HG02938 (cell line): Measurements from ENCODE around the gene ZNF785.

Experiments used
- ATAC-seq: cut with Tn5 transposase; IDR thresholded peaks from one replicate; pipeline ENCODE4 v1.9.1; 2021; ENCODE audit warnings: mild to moderate bottlenecking, moderate library complexity; ENCODE audit not compliant: unreplicated experiment

ZNF785 gene

DNA sequence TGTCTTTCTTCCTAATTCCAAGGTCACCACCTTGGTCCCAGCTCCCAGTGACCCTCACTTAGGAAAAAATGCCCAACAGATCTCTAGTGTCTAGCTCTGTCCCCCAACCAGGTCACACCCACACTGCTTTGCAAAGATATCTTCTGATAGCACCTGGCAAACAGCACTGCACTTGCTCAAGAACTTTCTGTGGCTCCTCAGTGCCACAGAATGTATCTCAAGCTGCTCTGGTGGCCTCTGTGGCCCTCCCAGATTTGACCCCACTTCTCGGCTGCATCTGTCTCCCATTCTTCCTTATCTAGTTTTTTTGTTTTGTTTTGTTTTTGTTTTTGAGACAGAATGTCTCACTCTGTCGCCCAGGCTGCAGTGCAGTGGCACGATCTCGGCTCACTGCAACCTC, 19.0 kb downstream of the ZNF785 start:
- no peak for ATAC-seq

GRCh38 chr16:30565984-30566383, 19.5 kb downstream of the ZNF785 start:
- ATAC-seq: no peak

DNA sequence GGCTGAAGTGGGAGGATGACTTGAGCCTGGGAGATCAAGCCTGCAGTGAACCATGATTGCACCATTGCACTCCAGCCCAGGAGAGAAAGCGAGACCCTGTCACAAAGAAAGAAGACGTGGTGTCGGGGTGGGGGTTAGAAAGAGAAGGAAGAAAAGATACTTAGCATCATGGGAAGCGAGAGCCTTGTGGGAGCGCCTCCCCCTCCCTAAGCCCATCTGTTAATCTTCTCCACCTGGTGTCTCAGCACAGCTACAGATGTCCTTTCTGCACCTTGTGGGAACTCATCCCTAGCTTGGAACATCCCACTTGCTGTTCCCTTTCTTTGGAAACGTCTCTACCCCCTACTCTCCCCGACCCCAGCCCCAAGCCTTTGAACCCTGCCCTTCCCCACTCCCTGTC, 20.0 kb downstream of the ZNF785 start:
- no peak for ATAC-seq

DNA sequence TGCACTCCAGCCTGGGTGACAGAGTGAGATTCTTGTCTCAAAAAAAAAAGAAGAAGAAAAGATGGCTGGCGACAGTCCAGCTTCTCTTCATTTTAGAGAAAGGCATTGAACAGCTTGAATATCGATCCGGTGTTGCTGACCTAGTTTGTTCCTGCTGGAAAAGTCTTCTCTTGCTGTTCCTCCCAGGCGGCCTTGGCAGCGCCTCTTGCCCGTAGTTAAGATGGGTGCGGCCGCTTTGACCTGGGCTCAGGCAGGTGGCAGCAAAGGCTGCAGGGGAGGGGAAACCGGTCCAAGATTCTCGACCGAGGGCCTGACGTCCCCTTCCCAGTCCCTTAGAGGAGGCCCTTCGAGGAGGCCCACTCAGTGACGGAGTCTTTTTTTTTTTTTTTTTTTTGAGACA, 23.5 kb downstream of the ZNF785 start:
- ATAC-seq: no peak

GRCh38 chr16:30561089-30561816, 24.2 kb downstream of the ZNF785 start:
- no peak for ATAC-seq

GRCh38 chr16:30559690-30560089, 25.8 kb downstream of the ZNF785 start:
- no peak for ATAC-seq

- ATAC-seq: no peak
Measured at GRCh38 chr16:30558789-30559377, 26.6 kb downstream of the ZNF785 start.

- peak; percentile 85 for ATAC-seq
Measured at GRCh38 chr16:30557957-30558788, 27.3 kb downstream of the ZNF785 start, which contains the start of gene ZNF764. TSS of gene ZNF764 (minus strand) at chr16:30558374. CDS start at chr16:30558182, 192 bp downstream.

DNA sequence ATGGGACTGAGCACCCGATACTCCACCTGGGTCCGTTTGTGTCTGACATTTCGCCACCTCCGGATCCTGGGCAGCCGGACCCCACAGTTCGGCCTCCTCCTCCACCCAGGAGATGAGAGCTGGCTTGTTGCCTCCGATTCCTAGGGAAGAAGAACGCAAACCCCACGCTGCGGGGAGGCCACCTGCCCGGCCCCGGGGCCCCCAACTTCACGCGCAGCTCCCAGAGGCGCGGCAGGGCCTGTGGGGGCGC, 27.9 kb downstream of the ZNF785 start:
- no peak for ATAC-seq

DNA sequence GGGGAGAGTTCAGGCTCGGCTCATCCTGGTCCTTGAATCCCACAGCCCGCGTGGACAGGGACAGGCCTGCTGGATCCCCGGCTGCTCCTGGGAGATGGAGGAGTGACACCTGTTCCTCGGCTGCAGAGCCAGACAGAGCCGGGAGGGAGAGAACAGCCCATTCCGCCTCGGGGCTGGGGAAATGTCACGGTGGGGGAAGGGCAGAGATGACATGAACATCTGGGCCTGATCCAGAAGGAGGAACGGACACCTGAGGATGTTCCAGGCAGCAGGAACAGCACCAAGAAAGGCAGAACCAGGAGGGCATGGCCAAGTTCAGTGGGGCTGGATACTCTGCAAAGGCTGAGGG, 29.4 kb downstream of the ZNF785 start:
- no peak for ATAC-seq

GRCh38 chr16:30555315-30556124, 30.0 kb downstream of the ZNF785 start:
- no peak for ATAC-seq

- no peak for ATAC-seq
Measured at GRCh38 chr16:30554557-30555314, 30.8 kb downstream of the ZNF785 start.

DNA sequence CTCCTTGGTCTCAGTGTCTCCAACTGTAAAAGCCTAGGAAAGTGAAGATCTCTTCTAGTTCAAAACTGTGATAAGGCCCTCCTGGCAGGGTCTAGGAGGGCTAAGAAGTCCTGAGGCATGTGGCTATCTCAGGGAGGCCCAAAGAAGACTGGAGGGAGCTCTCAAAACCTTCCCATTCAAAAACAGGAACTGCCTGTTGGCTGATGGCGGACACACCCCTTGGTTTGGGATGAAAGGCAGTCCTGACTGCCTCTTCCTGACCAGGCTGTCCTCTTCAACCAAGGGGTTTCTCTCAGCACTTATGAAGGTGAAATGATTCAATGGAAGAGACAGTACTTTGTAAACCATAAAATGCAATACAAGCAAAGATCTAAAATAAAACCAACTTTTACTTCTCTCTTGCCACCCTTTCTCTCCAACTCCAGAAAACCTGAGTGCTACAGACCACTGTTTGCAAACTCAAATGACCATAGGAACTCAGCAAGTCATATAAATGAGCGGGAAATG, 32.1 kb downstream of the ZNF785 start:
- ATAC-seq: no peak

GRCh38 chr16:30552956-30553355, 32.5 kb downstream of the ZNF785 start:
- no peak for ATAC-seq

DNA sequence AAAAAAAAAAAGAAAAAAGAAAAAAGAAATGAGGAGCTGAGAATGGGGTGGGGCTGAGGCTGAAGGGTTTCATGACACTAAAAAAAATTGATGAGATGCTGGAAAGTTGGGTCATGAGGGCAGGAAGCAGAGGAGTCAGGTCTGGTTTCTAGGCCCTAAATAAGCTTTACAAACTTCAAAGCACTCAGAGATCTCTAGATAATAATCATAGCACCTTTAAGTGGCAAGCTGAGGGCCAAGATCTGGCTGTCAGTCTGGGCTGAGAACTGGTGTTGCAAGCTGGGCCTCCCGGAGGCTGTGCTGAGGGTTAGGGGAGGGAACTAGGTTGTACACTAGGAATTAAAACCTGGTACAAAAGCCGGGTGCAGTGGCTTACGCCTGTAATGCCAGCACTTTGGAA, 33.7 kb downstream of the ZNF785 start:
- no peak for ATAC-seq

DNA sequence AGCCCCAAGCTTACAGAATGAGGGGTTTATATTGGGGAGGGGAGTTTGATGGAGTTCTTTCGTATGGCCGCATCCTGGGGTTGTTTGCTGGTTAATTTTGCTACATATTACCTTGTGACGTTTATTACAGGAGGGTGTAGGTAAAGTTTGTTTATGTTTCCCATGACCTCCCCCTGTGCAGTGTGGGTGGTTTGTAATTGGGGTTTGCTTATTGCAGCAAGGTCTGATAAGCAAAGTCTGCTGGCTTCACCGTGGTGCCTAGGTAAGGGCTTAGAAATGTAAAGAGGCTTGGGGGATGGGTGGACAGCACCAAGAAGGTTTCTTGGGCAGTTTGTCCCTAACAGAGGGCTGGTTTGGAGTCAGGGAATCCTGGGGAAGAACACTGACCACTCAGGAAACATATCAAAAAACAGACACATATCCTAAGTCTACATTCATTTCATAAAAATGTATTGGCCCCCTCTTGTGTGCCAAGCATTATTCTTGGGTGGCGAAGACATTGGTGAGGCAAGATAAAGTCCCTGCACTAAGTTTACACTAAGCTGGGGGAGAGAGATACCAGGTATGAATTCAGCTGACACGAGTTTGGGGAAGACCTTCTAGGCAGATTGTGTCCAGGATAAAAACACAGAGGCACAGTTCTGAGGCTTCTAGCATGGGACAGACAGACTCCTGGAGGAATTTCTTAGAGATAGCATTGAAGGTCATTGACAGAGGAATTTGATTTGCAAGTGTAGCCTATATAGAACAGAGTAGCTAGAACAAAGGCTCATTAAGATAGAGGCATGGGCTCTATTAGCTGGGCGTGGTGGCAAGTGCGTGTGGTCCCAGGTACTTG, 36.9 kb downstream of the ZNF785 start:
- ATAC-seq: no peak

- no peak for ATAC-seq
Measured at GRCh38 chr16:30546115-30546514, 39.4 kb downstream of the ZNF785 start.

DNA sequence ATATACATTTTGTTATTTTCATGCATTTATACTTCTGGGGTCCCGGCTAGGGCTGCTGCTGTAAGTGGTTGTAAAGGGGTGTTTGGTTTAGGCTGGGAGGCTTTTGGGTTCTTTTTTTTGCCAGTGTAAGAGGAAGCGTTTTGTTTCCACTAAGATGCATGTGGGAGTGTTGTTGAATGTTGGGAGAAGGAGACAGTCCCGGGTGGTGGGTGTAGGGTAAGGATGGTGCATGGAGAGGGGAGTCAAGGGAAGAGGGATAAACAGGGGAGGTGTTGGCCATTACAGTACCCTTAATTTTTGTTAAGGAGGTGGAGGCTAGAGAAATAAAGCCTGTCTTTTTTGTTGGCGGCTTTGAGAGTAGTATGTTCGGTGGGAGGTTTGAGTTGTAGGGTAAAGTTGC, 42.4 kb downstream of the ZNF785 start:
- ATAC-seq: no peak

GRCh38 chr16:30541502-30542329, 43.8 kb downstream of the ZNF785 start:
- ATAC-seq: no peak
